Measurements from ENCODE around the gene SPACA7.

GRCh38 chr13:112435973-112436372 is 59.8 kb downstream of the SPACA7 start:
- TF ChIP-seq NCOA2 (CRISPR knock-in tag; IDR thresholded peaks at IDR 0.05): no peak
- no peak for TF ChIP-seq ARNT2 (CRISPR knock-in tag; IDR thresholded peaks at IDR 0.05; ENCODE audit: low read depth)
- TF ChIP-seq E2F1 (CRISPR knock-in tag; IDR thresholded peaks at IDR 0.05): no peak
- TF ChIP-seq JUN (CRISPR knock-in tag; IDR thresholded peaks at IDR 0.05): no peak
- TF ChIP-seq FOXA1 (IDR thresholded peaks at IDR 0.05): no peak
- no peak for TF ChIP-seq FOXA1 (CRISPR knock-in tag; IDR thresholded peaks at IDR 0.05)
- TF ChIP-seq EP300 (IDR thresholded peaks at IDR 0.05; ENCODE audit: low read depth in 2 of 2, low read length in 2 of 2): no peak
- no peak for TF ChIP-seq EP300 (CRISPR knock-in tag; IDR thresholded peaks at IDR 0.05; ENCODE audit: borderline replicate concordance)
- no peak for TF ChIP-seq ZC3H4 (CRISPR knock-in tag; IDR thresholded peaks at IDR 0.05; ENCODE audit: borderline replicate concordance)
- TF ChIP-seq ZNF382 (CRISPR knock-in tag; IDR thresholded peaks at IDR 0.05; ENCODE audit: borderline replicate concordance): no peak

All from HepG2 (cell line).